Measurements from ENCODE around the gene DPY19L1.
"Not testable (repeated sequence)": the region's sequence is repeated elsewhere in the genome, so short reads cannot be mapped to it uniquely, and the experiment has no call there.

The DPY19L1 gene

GRCh38 chr7:34883855-34884254 is 153.4 kb downstream of the DPY19L1 start:
- peaks cover 14% of the 10 kb centered on the region for H3K9me3 Mint-ChIP-seq
- not testable (repeated sequence) for H3K27ac Mint-ChIP-seq, H3K4me1 Mint-ChIP-seq, H3K4me3 Mint-ChIP-seq, H3K27me3 Mint-ChIP-seq, H3K36me3 Mint-ChIP-seq, ATAC-seq

- H3K27ac Mint-ChIP-seq: no peak overlapping the region
- peaks cover 14% of the 10 kb centered on the region for H3K9me3 Mint-ChIP-seq
- no peaks in the 10 kb centered on the region for H3K4me1 Mint-ChIP-seq
- ATAC-seq: peak; percentile 9
- no peaks in the 10 kb centered on the region for H3K27me3 Mint-ChIP-seq
- H3K4me3 Mint-ChIP-seq: no peak overlapping the region
- no peaks in the 10 kb centered on the region for H3K36me3 Mint-ChIP-seq
Measured at GRCh38 chr7:34879871-34880270, 157.4 kb downstream of the DPY19L1 start.

- not testable (repeated sequence) for H3K27ac Mint-ChIP-seq, H3K27me3 Mint-ChIP-seq, H3K36me3 Mint-ChIP-seq, H3K4me3 Mint-ChIP-seq, H3K4me1 Mint-ChIP-seq
- peak; percentile 28 for ATAC-seq
- peaks cover 13% of the 10 kb centered on the region for H3K9me3 Mint-ChIP-seq
Measured at GRCh38 chr7:34878944-34879735, 158.1 kb downstream of the DPY19L1 start.
